D721Med (cell line): ENCODE measurements around the gene RNF130.

Experiments
- DNase-seq: peaks from one replicate; pipeline ENCODE4 v3.0.0; 2011; ENCODE audit warnings: low spot score; ENCODE audit not compliant: insufficient read length
- FAIRE-seq: peaks from 2 replicates; lab custom pipeline; 2011; peaks lifted over from hg19 to GRCh38; lab: Jason Lieb, UNC
- TF ChIP-seq, protein P1 (sequence below): IDR thresholded peaks from 2 replicates; pipeline ENCODE4 v1.5.1; 2012; ENCODE audit warnings: mild to moderate bottlenecking, control low read depth; ENCODE audit not compliant: insufficient read depth; ENCODE audit errors: missing control alignments

The RNF130 gene

DNA sequence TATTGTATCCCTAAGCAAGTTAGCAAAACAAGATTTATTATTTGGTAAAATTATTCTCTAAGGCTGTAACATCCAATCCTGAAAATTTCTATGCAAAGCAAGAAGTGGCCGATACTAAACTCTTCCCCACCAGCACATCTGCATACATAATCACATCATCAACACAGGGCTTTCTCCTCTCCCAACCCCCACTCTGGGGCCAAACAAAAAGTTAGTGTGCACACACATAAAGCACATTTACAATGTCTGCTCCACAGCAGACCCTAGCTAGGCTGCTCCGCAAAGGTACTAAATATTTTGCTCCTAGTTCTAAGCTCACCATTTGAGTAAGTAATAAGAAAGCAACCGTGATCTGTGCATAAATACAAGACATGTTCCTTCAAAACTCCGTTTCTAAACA is 3.6 kb downstream of the RNF130 start:
- DNase-seq: no peak
- TF ChIP-seq, protein P1, sequence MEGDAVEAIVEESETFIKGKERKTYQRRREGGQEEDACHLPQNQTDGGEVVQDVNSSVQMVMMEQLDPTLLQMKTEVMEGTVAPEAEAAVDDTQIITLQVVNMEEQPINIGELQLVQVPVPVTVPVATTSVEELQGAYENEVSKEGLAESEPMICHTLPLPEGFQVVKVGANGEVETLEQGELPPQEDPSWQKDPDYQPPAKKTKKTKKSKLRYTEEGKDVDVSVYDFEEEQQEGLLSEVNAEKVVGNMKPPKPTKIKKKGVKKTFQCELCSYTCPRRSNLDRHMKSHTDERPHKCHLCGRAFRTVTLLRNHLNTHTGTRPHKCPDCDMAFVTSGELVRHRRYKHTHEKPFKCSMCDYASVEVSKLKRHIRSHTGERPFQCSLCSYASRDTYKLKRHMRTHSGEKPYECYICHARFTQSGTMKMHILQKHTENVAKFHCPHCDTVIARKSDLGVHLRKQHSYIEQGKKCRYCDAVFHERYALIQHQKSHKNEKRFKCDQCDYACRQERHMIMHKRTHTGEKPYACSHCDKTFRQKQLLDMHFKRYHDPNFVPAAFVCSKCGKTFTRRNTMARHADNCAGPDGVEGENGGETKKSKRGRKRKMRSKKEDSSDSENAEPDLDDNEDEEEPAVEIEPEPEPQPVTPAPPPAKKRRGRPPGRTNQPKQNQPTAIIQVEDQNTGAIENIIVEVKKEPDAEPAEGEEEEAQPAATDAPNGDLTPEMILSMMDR: no peak
- no peak for FAIRE-seq

DNA sequence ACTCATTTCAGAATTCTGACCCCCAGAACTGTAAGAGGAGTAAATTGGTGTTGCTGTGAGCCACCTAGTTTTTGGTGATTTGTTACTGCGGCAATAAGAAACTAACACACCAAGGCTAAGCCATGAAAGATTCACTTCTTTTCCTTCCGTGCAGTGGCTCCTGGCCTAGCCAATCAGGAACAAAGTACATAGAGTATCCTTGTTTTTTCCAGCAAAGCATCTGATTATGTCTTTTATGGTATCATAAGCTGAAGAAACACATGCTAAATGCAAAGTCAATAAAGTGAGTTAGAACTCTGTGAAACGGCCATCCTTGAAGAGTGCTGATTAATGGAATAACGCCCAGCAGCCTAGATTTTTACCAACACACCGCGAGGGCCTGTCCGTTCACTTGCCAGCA is 11.4 kb downstream of the RNF130 start:
- TF ChIP-seq, protein P1: no peak
- DNase-seq (no peak), FAIRE-seq (no peak)

DNA sequence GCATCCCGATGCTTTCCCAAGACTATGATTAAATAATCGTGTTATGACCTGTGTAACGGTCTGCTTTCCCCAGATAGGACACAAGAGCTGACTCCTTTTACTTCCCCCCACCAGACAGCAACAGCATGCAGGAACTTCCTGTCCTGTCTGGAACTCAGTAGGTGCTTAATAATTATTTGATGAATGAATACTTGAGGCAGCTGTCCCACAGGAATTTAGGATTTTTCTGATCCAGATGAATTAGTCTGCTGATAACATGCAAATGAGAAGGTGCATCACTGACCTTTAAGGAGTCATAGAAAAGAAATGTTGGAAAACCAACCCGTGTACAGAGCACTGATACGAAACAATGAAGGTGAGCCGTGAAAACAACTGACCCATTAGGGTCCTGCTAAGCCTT is 12.2 kb downstream of the RNF130 start:
- DNase-seq (no peak), FAIRE-seq (no peak)
- TF ChIP-seq, protein P1: no peak

DNA sequence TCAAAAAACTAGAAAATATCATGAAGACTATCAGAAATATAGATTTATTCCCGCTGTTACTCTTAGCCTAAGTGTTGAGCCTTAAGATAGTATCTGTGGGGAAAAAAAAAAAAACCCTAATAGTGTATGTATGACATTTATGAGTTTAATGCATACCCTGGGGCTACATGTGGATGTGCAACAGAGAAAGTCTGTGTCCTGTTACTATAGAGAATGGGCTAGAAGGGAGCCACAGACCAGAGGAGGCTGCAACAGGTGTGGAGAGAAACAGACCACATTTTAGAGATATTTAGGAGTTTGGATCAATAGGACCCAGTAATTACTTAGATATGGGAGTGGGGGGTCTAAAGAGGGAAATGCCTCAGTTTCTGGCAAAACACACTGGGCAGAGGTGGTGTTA is 15.4 kb downstream of the RNF130 start:
- no peak for FAIRE-seq

DNA sequence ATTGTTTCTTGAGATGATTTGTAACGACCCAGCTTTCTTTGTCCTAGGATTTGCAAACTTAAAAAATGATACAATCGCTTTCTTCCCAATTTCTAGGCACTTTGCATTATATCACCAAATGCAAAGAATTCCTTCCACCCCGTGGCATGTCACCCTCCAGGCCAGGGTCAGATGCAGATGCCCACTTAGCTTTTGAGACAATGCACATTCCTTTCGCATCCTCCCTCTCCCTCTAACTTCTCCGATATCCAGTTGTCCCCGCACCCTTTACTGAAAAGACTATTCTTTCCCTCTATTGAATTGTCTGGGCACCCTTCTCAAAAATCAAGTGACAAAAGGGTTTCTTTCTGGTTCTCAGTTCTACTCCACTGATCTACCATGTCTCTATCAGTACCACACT is 17.3 kb downstream of the RNF130 start:
- TF ChIP-seq, protein P1: no peak
- FAIRE-seq (no peak), DNase-seq (no peak)

More for the DNA sequence above, 15.4 kb downstream of the RNF130 start:
- TF ChIP-seq, protein P1: no peak
- no peak for DNase-seq

DNA sequence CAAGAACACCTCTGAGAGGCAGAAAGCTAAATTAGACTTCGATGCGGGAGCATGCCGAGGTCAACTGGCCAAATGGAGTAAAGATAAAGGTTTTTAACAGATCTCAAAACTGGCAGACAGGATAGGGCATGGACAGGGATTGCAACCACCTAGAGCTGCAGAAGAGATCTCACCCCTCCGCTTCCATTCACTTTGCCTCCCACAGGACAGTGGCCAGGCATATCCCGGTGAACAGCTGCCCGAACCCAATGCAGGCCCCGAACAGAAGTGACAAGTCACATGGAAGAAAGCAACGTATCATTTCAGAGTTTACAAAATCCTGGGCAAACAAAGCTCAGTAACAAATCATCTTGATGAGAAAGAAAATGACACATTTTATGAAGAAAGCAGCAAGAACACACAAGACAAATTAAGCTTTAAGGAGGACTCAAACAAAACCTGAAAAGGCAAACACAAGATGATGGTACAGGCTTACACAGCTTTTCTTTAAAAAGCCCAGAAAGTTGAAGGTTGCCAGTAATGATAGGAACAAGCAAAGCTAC is 18.4 kb downstream of the RNF130 start:
- DNase-seq (no peak), FAIRE-seq (no peak)
- TF ChIP-seq, protein P1: no peak

DNA sequence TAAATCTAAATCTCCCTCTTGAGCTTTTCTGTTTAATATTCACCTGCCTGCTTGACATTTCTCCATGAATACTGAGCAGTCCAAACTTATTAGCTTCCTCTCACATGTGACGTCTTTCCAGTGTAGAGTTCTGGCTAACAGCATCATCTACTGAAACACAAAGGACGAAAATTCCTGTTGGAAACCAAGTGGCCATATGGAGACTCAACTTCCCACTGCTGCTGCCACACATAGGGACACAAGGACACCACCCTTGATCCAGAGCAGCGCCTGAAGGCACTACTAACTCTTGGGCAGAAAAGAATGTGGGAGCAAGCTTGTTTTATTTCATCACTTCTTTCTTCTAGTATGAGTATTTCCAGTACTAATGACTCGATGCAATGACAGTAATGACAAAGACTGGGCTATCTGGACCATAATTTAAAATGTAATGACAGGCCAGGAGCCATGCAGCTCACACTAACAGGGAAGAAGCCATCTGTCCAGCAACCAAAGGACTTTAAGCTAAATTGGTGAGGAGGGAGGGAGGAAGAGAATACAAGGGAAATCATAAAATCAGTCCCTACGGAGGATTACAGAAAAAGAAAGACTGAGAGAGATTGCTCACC is 19.2 kb downstream of the RNF130 start:
- DNase-seq: no peak
- TF ChIP-seq, protein P1: no peak
- no peak for FAIRE-seq
